ENCODE data around the gene FTO.

The FTO gene

GRCh38 chr16:53846971-53847370 is 143.0 kb downstream of the FTO start:
- H3K4me3 ChIP-seq (ENCODE audit: low read depth, low read length), result no peak overlapping the region
- no peak for DNase-seq (ENCODE audit: low read depth)
- TF ChIP-seq CTCF (IDR thresholded peaks at IDR 0.05; ENCODE audit: insufficient read depth, low read depth, low read length, missing control alignments), result no peak

GRCh38 chr16:53848277-53848942 is 144.5 kb downstream of the FTO start:
- no peak overlapping the region for H3K4me3 ChIP-seq (ENCODE audit: low read depth, low read length)
- TF ChIP-seq CTCF (IDR thresholded peaks at IDR 0.05; ENCODE audit: insufficient read depth, low read depth, low read length, missing control alignments), result no peak
- no peak for DNase-seq (ENCODE audit: low read depth)

- H3K4me3 ChIP-seq (ENCODE audit: low read depth, low read length), result no peak overlapping the region
- no peak for DNase-seq (ENCODE audit: low read depth)
- TF ChIP-seq CTCF (IDR thresholded peaks at IDR 0.05; ENCODE audit: insufficient read depth, low read depth, low read length, missing control alignments), result no peak
These were observed 145.0 kb downstream of the FTO start for GRCh38 chr16:53848950-53849349.

- no peak for DNase-seq (ENCODE audit: low read depth)
- H3K4me3 ChIP-seq (ENCODE audit: low read depth, low read length), result no peak overlapping the region
- TF ChIP-seq CTCF (IDR thresholded peaks at IDR 0.05; ENCODE audit: insufficient read depth, low read depth, low read length, missing control alignments), result no peak
These were observed 145.6 kb downstream of the FTO start for GRCh38 chr16:53849585-53849984.

- DNase-seq (ENCODE audit: low read depth), result no peak
- H3K4me3 ChIP-seq (ENCODE audit: low read depth, low read length), result no peak overlapping the region
These were observed 146.0 kb downstream of the FTO start for GRCh38 chr16:53849994-53850393.

GRCh38 chr16:53852678-53853077 is 148.7 kb downstream of the FTO start:
- no peak overlapping the region for H3K4me3 ChIP-seq (ENCODE audit: low read depth, low read length)
- DNase-seq (ENCODE audit: low read depth), result no peak
- no peak for TF ChIP-seq CTCF (IDR thresholded peaks at IDR 0.05; ENCODE audit: insufficient read depth, low read depth, low read length, missing control alignments)

More at GRCh38 chr16:53849994-53850393, 146.0 kb downstream of the FTO start:
- TF ChIP-seq CTCF (IDR thresholded peaks at IDR 0.05; ENCODE audit: insufficient read depth, low read depth, low read length, missing control alignments), result no peak

- no peak for TF ChIP-seq CTCF (IDR thresholded peaks at IDR 0.05; ENCODE audit: insufficient read depth, low read depth, low read length, missing control alignments)
- no peak overlapping the region for H3K4me3 ChIP-seq (ENCODE audit: low read depth, low read length)
- DNase-seq (ENCODE audit: low read depth), result no peak
These were observed 151.1 kb downstream of the FTO start for GRCh38 chr16:53855056-53855455.

Measured in GM12865 (cell line).